ENCODE measurements around the gene DLX1. TPM values are rescaled to one million over a fixed set of nuclear protein-coding genes. Genes with fewer than 3 reads are reported as not detected.

Gene DLX1
- total RNA-seq, 1 experiment from 2014 or later: 2.0 TPM

- peak overlapping the region; percentile 99 for H3K4me2 ChIP-seq (ENCODE audit: low read length)
- H2AFZ ChIP-seq (ENCODE audit: low read depth, low read length, poor library complexity, severe bottlenecking): no peak overlapping the region
- H3K9me3 ChIP-seq (ENCODE audit: control insufficient read depth in 1 of 2, insufficient read depth in 1 of 2, low read depth in 1 of 2, low read length in 2 of 2): no peaks in the 10 kb centered on the region
- no peaks in the 10 kb centered on the region for H3K79me2 ChIP-seq (ENCODE audit: insufficient read depth, low read length)
- intact Hi-C loops (cut with micrococcal nuclease): loop anchor here (10.0 kb wide), 1 partner anchor 171 kb away; the partner anchor contains the start of gene HAT1
- H3K27me3 ChIP-seq (ENCODE audit: insufficient read depth, low read length): no peaks in the 10 kb centered on the region
- H3K36me3 ChIP-seq (ENCODE audit: control insufficient read depth in 1 of 2, insufficient read depth in 2 of 2, low read length in 2 of 2): no peaks in the 10 kb centered on the region
- no TSS peak for BruUV-seq (replicated peaks)
- no peaks in the 10 kb centered on the region for H3K9me2 ChIP-seq (ENCODE audit: insufficient read depth)
- POLR2A ChIA-PET: no interaction called here
- H3K27ac ChIP-seq (ENCODE audit: low read depth, low read length): peak overlapping the region; percentile 86; the same call in 1 of the 2 replicates
- ATAC-seq (no peak), DNase-seq (ENCODE audit: low read depth, low spot score) (no peak)
- H3K9ac ChIP-seq (ENCODE audit: low read length): peak overlapping the region; percentile 87; the same call in 1 of the 2 replicates
- H3K4me3 ChIP-seq (replicated peaks in 1 of 2; ENCODE audit: low read depth in 1 of 2, low read length in 2 of 2): peak overlapping the region; percentile 73 to 79; a peak in 3 of 4 replicates
- TF ChIP-seq, protein P1, sequence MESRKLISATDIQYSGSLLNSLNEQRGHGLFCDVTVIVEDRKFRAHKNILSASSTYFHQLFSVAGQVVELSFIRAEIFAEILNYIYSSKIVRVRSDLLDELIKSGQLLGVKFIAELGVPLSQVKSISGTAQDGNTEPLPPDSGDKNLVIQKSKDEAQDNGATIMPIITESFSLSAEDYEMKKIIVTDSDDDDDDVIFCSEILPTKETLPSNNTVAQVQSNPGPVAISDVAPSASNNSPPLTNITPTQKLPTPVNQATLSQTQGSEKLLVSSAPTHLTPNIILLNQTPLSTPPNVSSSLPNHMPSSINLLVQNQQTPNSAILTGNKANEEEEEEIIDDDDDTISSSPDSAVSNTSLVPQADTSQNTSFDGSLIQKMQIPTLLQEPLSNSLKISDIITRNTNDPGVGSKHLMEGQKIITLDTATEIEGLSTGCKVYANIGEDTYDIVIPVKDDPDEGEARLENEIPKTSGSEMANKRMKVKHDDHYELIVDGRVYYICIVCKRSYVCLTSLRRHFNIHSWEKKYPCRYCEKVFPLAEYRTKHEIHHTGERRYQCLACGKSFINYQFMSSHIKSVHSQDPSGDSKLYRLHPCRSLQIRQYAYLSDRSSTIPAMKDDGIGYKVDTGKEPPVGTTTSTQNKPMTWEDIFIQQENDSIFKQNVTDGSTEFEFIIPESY (IDR thresholded peaks at IDR 0.05; ENCODE audit: extremely low read depth, insufficient replicate concordance, low read length): no peak
- RAD21 ChIA-PET (ENCODE audit: low non-redundant PET in 1 of 2, low total read pairs in 2 of 2, uncharacterized antibody in 2 of 2, unreplicated experiment in 2 of 2): interaction anchor here in 1 of 2 experiments (0.8 kb wide), 1 partner anchor 283 kb away, joined by 3 read pairs; no protein-coding TSS in a partner anchor
- peaks cover 37 to 58% of the 10 kb centered on the region in 2 experiments for H3K4me1 ChIP-seq (ENCODE audit: control insufficient read depth in 1 of 2, insufficient read depth in 2 of 2, low read length in 2 of 2)
- CTCF ChIA-PET: interaction anchor here (1.4 kb wide), 1 partner anchor 283 kb away, joined by 3 read pairs; no protein-coding TSS in a partner anchor
- H4K20me1 ChIP-seq (ENCODE audit: insufficient read depth): no peaks in the 10 kb centered on the region
These were observed 10.8 kb downstream of the DLX1 start for GRCh38 chr2:172095905-172096625.

GRCh38 chr2:172096626-172097547, 11.6 kb downstream of the DLX1 start:
- DNase-seq (ENCODE audit: low read depth, low spot score) (no peak), ATAC-seq (no peak)

More at GRCh38 chr2:172096626-172097547, 11.6 kb downstream of the DLX1 start:
- CTCF ChIA-PET: interaction anchor here (0.6 kb wide), 1 partner anchor 36 kb away, joined by 3 read pairs; no protein-coding TSS in a partner anchor
- H3K4me1 ChIP-seq (ENCODE audit: control insufficient read depth in 1 of 2, insufficient read depth in 2 of 2, low read length in 2 of 2): peaks cover 44 to 66% of the 10 kb centered on the region in 2 experiments
- POLR2A ChIA-PET: no interaction called here
- H3K27ac ChIP-seq (ENCODE audit: low read depth, low read length): no peak overlapping the region
- H3K9me3 ChIP-seq (ENCODE audit: control insufficient read depth in 1 of 2, insufficient read depth in 1 of 2, low read depth in 1 of 2, low read length in 2 of 2): no peaks in the 10 kb centered on the region
- no peak overlapping the region for H3K4me3 ChIP-seq (replicated peaks in 1 of 2; ENCODE audit: low read depth in 1 of 2, low read length in 2 of 2)
- H3K27me3 ChIP-seq (ENCODE audit: insufficient read depth, low read length): no peaks in the 10 kb centered on the region
- H3K9ac ChIP-seq (ENCODE audit: low read length): no peak overlapping the region
- H4K20me1 ChIP-seq (ENCODE audit: insufficient read depth): no peaks in the 10 kb centered on the region
- no peaks in the 10 kb centered on the region for H3K36me3 ChIP-seq (ENCODE audit: control insufficient read depth in 1 of 2, insufficient read depth in 2 of 2, low read length in 2 of 2)
- TF ChIP-seq YY1 (IDR thresholded peaks at IDR 0.05; ENCODE audit: extremely low read depth, insufficient replicate concordance, low read depth, low read length): no peak
- TF ChIP-seq TCF7L2 (IDR thresholded peaks at IDR 0.05; ENCODE audit: borderline replicate concordance, extremely low read depth, insufficient read depth, insufficient read length): peak; percentile 74
- no peak for TF ChIP-seq POLR2AphosphoS5 (IDR thresholded peaks at IDR 0.05; ENCODE audit: low read depth, low read length)
- TF ChIP-seq ZFX (IDR thresholded peaks at IDR 0.05): peak; percentile 22; the same call in 1 of the 2 replicates
- BruUV-seq (replicated peaks): no TSS peak
- H3K79me2 ChIP-seq (ENCODE audit: insufficient read depth, low read length): no peaks in the 10 kb centered on the region
- peak overlapping the region; percentile 73; the same call in 1 of the 2 replicates for H3K4me2 ChIP-seq (ENCODE audit: low read length)
- intact Hi-C loops (cut with micrococcal nuclease): loop anchor here (10.0 kb wide), 1 partner anchor 172 kb away; the partner anchor contains the start of gene HAT1
- RAD21 ChIA-PET (ENCODE audit: low non-redundant PET in 1 of 2, low total read pairs in 2 of 2, uncharacterized antibody in 2 of 2, unreplicated experiment in 2 of 2): no interaction called here
- no peak overlapping the region for H2AFZ ChIP-seq (ENCODE audit: low read depth, low read length, poor library complexity, severe bottlenecking)
- no peaks in the 10 kb centered on the region for H3K9me2 ChIP-seq (ENCODE audit: insufficient read depth)
